ENCODE measurements around the gene CSDE1.

DNA sequence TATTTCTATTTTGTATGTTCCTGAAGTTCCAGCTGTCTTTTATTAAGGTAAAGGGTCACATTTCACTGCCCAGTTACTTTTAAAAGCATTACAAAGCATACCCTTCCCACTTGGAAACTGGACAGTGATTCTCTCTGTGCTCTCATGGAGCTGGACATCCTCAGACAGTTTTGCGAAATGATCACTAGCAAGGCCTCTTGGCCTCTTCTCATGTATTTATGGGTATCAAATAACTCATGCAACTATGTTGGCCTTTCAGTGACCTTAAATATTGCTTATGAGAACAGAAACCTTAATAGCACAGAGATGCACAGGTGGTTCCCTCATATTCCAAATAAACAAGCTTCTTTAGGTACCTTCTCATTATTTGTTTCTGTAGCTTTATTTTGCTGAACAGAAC lies 54.5 kb downstream of the CSDE1 start:
- TF ChIP-seq CTCF (IDR thresholded peaks at IDR 0.05) (no peak), POLR2A (IDR thresholded peaks at IDR 0.05) (no peak)
